ENCODE measurements around the gene LAMA5.

Gene LAMA5

GRCh38 chr20:62387933-62388635 is 21.0 kb upstream of the LAMA5 start:
- no peak for TF ChIP-seq SIN3A (IDR thresholded peaks at IDR 0.05; ENCODE audit: borderline replicate concordance, insufficient read depth, low read length)
- no peak for TF ChIP-seq REST (IDR thresholded peaks at IDR 0.05; ENCODE audit: insufficient read depth in 1 of 2, low read depth in 2 of 2, low read length in 2 of 2)
- 0 out of 2 replicates have a peak, but pooled peaks have one; percentile 31 for TF ChIP-seq TAF1 (IDR thresholded peaks at IDR 0.05; ENCODE audit: borderline replicate concordance, insufficient read depth, low read length)
- no peak for TF ChIP-seq POLR2AphosphoS5 (IDR thresholded peaks at IDR 0.05; ENCODE audit: low read depth, low read length)
- no peak for TF ChIP-seq FOXP2 (optimal IDR thresholded peaks at IDR 0.05; ENCODE audit: borderline replicate concordance, extremely low read depth, extremely low read length, insufficient read depth)

GRCh38 chr20:62387219-62387913 is 20.3 kb upstream of the LAMA5 start:
- TF ChIP-seq SIN3A (IDR thresholded peaks at IDR 0.05; ENCODE audit: borderline replicate concordance, insufficient read depth, low read length) (no peak), REST (IDR thresholded peaks at IDR 0.05; ENCODE audit: insufficient read depth in 1 of 2, low read depth in 2 of 2, low read length in 2 of 2) (no peak), FOXP2 (optimal IDR thresholded peaks at IDR 0.05; ENCODE audit: borderline replicate concordance, extremely low read depth, extremely low read length, insufficient read depth) (no peak), POLR2AphosphoS5 (IDR thresholded peaks at IDR 0.05; ENCODE audit: low read depth, low read length) (no peak; the same call in 1 of the 2 replicates), TAF1 (IDR thresholded peaks at IDR 0.05; ENCODE audit: borderline replicate concordance, insufficient read depth, low read length) (no peak; the same call in 1 of the 2 replicates)

GRCh38 chr20:62386383-62387218 is 19.5 kb upstream of the LAMA5 start, which contains the start of gene RPS21:
RPS21 (plus strand) TSS chr20:62387103; CDS start chr20:62387339, 236 bp downstream.
- TF ChIP-seq TAF1 (IDR thresholded peaks at IDR 0.05; ENCODE audit: borderline replicate concordance, insufficient read depth, low read length) (peak; percentile 93; the same call in 1 of the 2 replicates), SIN3A (IDR thresholded peaks at IDR 0.05; ENCODE audit: borderline replicate concordance, insufficient read depth, low read length) (no peak; the same call in 1 of the 2 replicates), POLR2AphosphoS5 (IDR thresholded peaks at IDR 0.05; ENCODE audit: low read depth, low read length) (peak; percentile 98), FOXP2 (optimal IDR thresholded peaks at IDR 0.05; ENCODE audit: borderline replicate concordance, extremely low read depth, extremely low read length, insufficient read depth) (peak; percentile 31), REST (IDR thresholded peaks at IDR 0.05; ENCODE audit: insufficient read depth in 1 of 2, low read depth in 2 of 2, low read length in 2 of 2) (peak in 1 of 2 experiments; percentile 31; a peak in 1 of 4 replicates)

- no peak for TF ChIP-seq TAF1 (IDR thresholded peaks at IDR 0.05; ENCODE audit: borderline replicate concordance, insufficient read depth, low read length)
- 0 out of 4 replicates have a peak, but pooled peaks of 1 of the 2 experiments have one; percentile 20 for TF ChIP-seq REST (IDR thresholded peaks at IDR 0.05; ENCODE audit: insufficient read depth in 1 of 2, low read depth in 2 of 2, low read length in 2 of 2)
These were observed 15.4 kb upstream of the LAMA5 start for GRCh38 chr20:62382306-62383198.

Data from PFSK-1 (cell line).